BE2C (cell line): ENCODE measurements around the gene MPEG1.

Experiments used
- DNase-seq: peaks from one replicate; pipeline ENCODE4 v3.0.0-alpha.2; 2020
- H3K27me3 ChIP-seq: fragments of 250-450 bp; sonication (Bioruptor Pico); 2 replicates; pipeline ENCODE4 v1.5.1; 2020; ENCODE audit warnings: mild to moderate bottlenecking
- H3K36me3 ChIP-seq: fragments of 250-450 bp; sonication (Bioruptor Pico); 2 replicates; pipeline ENCODE4 v1.5.1; 2020; ENCODE audit warnings: mild to moderate bottlenecking
- H3K4me1 ChIP-seq: fragments of 250-450 bp; sonication (Bioruptor Pico); 2 replicates; pipeline ENCODE4 v1.5.1; 2020
- H3K4me3 ChIP-seq: 2 replicates; pipeline ENCODE4 v1.5.1; 2011; ENCODE audit warnings: low read depth, low read length
- H3K9me3 ChIP-seq: fragments of 250-450 bp; sonication (Bioruptor Pico); 2 replicates; pipeline ENCODE4 v1.5.1; 2020
- CTCF ChIP-seq: IDR thresholded peaks from 2 replicates; pipeline ENCODE4 v1.5.1; 2012; ENCODE audit warnings: mild to moderate bottlenecking, low read depth, low read length

MPEG1 gene

GRCh38 chr11:59184691-59185339 lies 27.9 kb downstream of the MPEG1 start:
- Histone ChIP-seq H3K9me3 (no peaks in the 10 kb centered on the region), H3K36me3 (no peaks in the 10 kb centered on the region), H3K27me3 (no peaks in the 10 kb centered on the region), H3K4me1 (no peaks in the 10 kb centered on the region), H3K4me3 (no peak overlapping the region)
- no peak for DNase-seq
- no peak for TF ChIP-seq CTCF

- DNase-seq, result no peak
- H3K9me3 ChIP-seq, result no peaks in the 10 kb centered on the region
- no peak overlapping the region for H3K4me3 ChIP-seq
- H3K4me1 ChIP-seq, result no peaks in the 10 kb centered on the region
- no peaks in the 10 kb centered on the region for H3K27me3 ChIP-seq
- no peaks in the 10 kb centered on the region for H3K36me3 ChIP-seq
- TF ChIP-seq CTCF, result no peak
These were observed 29.0 kb downstream of the MPEG1 start for GRCh38 chr11:59183771-59184170.

GRCh38 chr11:59182457-59183151 lies 30.1 kb downstream of the MPEG1 start:
- no peak for TF ChIP-seq CTCF
- no peak overlapping the region for H3K4me3 ChIP-seq
- no peaks in the 10 kb centered on the region for H3K9me3 ChIP-seq
- H3K4me1 ChIP-seq, result no peaks in the 10 kb centered on the region
- no peaks in the 10 kb centered on the region for H3K36me3 ChIP-seq
- DNase-seq, result no peak
- H3K27me3 ChIP-seq, result no peaks in the 10 kb centered on the region

GRCh38 chr11:59181746-59182456 lies 30.8 kb downstream of the MPEG1 start:
- H3K4me1 ChIP-seq, result no peaks in the 10 kb centered on the region
- H3K36me3 ChIP-seq, result no peaks in the 10 kb centered on the region
- no peaks in the 10 kb centered on the region for H3K27me3 ChIP-seq
- no peak overlapping the region for H3K4me3 ChIP-seq
- no peak for DNase-seq
- no peaks in the 10 kb centered on the region for H3K9me3 ChIP-seq
- TF ChIP-seq CTCF, result no peak

GRCh38 chr11:59180907-59181306 lies 31.8 kb downstream of the MPEG1 start:
- H3K9me3 ChIP-seq, result no peaks in the 10 kb centered on the region
- no peak for TF ChIP-seq CTCF
- H3K4me3 ChIP-seq, result no peak overlapping the region
- no peaks in the 10 kb centered on the region for H3K27me3 ChIP-seq
- H3K4me1 ChIP-seq, result no peaks in the 10 kb centered on the region
- H3K36me3 ChIP-seq, result no peaks in the 10 kb centered on the region
- no peak for DNase-seq
